ENCODE results near the gene TENM4.

DNA sequence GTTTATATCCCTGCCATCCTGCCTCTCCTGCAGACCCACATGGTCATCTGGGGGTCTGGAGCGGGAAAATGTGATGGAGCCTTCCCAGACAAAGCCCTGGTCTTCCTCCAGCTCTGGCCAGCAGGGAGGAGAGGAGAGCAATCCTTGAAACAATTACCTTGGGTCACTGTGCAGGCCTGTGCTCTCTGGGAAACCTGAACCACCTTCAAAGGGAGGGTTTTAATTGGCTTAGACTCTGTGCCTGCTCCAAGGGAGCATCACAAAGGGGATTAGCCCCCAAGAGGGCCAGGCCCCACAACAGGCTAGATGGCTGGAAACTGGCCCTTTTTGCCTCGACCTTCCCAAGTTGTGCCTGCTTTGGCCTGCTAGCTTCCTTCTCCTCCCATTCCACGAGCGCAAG lies 351.9 kb downstream of the TENM4 start:
- TF ChIP-seq CTCF (IDR thresholded peaks at IDR 0.05; ENCODE audit: low read depth, low read length, missing input control): no peak
- TF ChIP-seq MAX (IDR thresholded peaks at IDR 0.05): no peak
- TF ChIP-seq TAF1 (conservative IDR thresholded peaks at IDR 0.05): no peak
- TF ChIP-seq RXRA (IDR thresholded peaks at IDR 0.05): no peak
- no peak for TF ChIP-seq EGR1 (IDR thresholded peaks at IDR 0.05; ENCODE audit: low read depth in 2 of 2)
- TF ChIP-seq GABPA (IDR thresholded peaks at IDR 0.05 in 1 of 2, conservative IDR thresholded peaks at IDR 0.05 in 1 of 2): no peak
- no peak for TF ChIP-seq HNF4G (IDR thresholded peaks at IDR 0.05)
- TF ChIP-seq JUND (IDR thresholded peaks at IDR 0.05): no peak
- TF ChIP-seq, protein P1, sequence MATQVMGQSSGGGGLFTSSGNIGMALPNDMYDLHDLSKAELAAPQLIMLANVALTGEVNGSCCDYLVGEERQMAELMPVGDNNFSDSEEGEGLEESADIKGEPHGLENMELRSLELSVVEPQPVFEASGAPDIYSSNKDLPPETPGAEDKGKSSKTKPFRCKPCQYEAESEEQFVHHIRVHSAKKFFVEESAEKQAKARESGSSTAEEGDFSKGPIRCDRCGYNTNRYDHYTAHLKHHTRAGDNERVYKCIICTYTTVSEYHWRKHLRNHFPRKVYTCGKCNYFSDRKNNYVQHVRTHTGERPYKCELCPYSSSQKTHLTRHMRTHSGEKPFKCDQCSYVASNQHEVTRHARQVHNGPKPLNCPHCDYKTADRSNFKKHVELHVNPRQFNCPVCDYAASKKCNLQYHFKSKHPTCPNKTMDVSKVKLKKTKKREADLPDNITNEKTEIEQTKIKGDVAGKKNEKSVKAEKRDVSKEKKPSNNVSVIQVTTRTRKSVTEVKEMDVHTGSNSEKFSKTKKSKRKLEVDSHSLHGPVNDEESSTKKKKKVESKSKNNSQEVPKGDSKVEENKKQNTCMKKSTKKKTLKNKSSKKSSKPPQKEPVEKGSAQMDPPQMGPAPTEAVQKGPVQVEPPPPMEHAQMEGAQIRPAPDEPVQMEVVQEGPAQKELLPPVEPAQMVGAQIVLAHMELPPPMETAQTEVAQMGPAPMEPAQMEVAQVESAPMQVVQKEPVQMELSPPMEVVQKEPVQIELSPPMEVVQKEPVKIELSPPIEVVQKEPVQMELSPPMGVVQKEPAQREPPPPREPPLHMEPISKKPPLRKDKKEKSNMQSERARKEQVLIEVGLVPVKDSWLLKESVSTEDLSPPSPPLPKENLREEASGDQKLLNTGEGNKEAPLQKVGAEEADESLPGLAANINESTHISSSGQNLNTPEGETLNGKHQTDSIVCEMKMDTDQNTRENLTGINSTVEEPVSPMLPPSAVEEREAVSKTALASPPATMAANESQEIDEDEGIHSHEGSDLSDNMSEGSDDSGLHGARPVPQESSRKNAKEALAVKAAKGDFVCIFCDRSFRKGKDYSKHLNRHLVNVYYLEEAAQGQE (IDR thresholded peaks at IDR 0.05): no peak
- TF ChIP-seq FOXA1 (IDR thresholded peaks at IDR 0.05): no peak
- no peak for TF ChIP-seq YY1 (IDR thresholded peaks at IDR 0.05)
- TF ChIP-seq ATF3 (IDR thresholded peaks at IDR 0.05): no peak
